Fibroblast of lung (primary cell): ENCODE results near the gene DPH2. TPM values are rescaled to one million over a fixed set of nuclear protein-coding genes. Genes with fewer than 3 reads are reported as not detected.
A peak's percentile ranks its signal among the peaks of the same experiment; 100 is the strongest.

Experiments
- DNase-seq, 2 donors: peaks; one replicate each; pipeline versions ENCODE4 v3.0.0 to v3.0.0-alpha.2; 2010; ENCODE audit warnings: low read depth in 2 of 2
- H2AFZ ChIP-seq: 2 replicates; pipeline ENCODE4 v1.5.1; 2012; ENCODE audit warnings: low read length, control low read depth, inconsistent platforms
- H3K27ac ChIP-seq: 2 replicates; pipeline ENCODE4 v1.5.1; 2011; ENCODE audit warnings: low read length, control low read depth; ENCODE audit not compliant: insufficient read depth
- H3K27me3 ChIP-seq: 2 replicates; pipeline ENCODE4 v1.5.1; 2011; ENCODE audit warnings: mild to moderate bottlenecking, low read length; ENCODE audit not compliant: control insufficient read depth, insufficient read depth
- H3K36me3 ChIP-seq: 2 replicates; pipeline ENCODE4 v1.5.1; 2011; ENCODE audit warnings: low read length; ENCODE audit not compliant: control insufficient read depth, insufficient read depth
- H3K4me1 ChIP-seq: 2 replicates; pipeline ENCODE4 v1.5.1; 2011; ENCODE audit warnings: low read length; ENCODE audit not compliant: control insufficient read depth, insufficient read depth; ENCODE audit errors: extremely low read depth
- H3K4me2 ChIP-seq: 2 replicates; pipeline ENCODE4 v1.5.1; 2011; ENCODE audit warnings: low read length, control low read depth; ENCODE audit not compliant: insufficient read depth; ENCODE audit errors: extremely low read depth
- H3K4me3 ChIP-seq, 4 experiments: fragments of 200-600 bp in 1 of 4; sonication (generic) in 1 of 4; replicated peaks in 1 of 4; 2 replicates each; pipeline ENCODE4 v1.5.1; 2011 to 2016; ENCODE audit warnings: low read length in 4 of 4, low read depth in 3 of 4, mild to moderate bottlenecking in 3 of 4, control low read depth in 2 of 4, inconsistent platforms in 1 of 4, mixed read lengths in 1 of 4; ENCODE audit not compliant: insufficient read depth in 1 of 4; ENCODE audit errors: control extremely low read depth in 1 of 4
- H3K79me2 ChIP-seq: 2 replicates; pipeline ENCODE4 v1.5.1; 2012; ENCODE audit warnings: mild to moderate bottlenecking, low read length, inconsistent platforms; ENCODE audit not compliant: control insufficient read depth, insufficient read depth
- H3K9ac ChIP-seq: 2 replicates; pipeline ENCODE4 v1.5.1; 2011; ENCODE audit warnings: mild to moderate bottlenecking, low read length, control low read depth; ENCODE audit not compliant: insufficient read depth
- H3K9me3 ChIP-seq: 2 replicates; pipeline ENCODE4 v1.5.1; 2012; ENCODE audit warnings: low read depth, low read length; ENCODE audit not compliant: control insufficient read depth, insufficient read depth
- H4K20me1 ChIP-seq: 2 replicates; pipeline ENCODE4 v1.5.1; 2011; ENCODE audit warnings: low read length; ENCODE audit not compliant: control insufficient read depth, insufficient read depth; ENCODE audit errors: extremely low read depth
- CTCF ChIP-seq, 2 donors: IDR thresholded peaks in 1 of 2; conservative IDR thresholded peaks in 1 of 2; 1 replicate in 1 of 2; 2 replicates in 1 of 2; pipeline ENCODE4 v1.5.1; 2011 to 2012; ENCODE audit warnings: low read length in 2 of 2, control low read depth in 1 of 2, inconsistent platforms in 1 of 2, low read depth in 1 of 2, mild to moderate bottlenecking in 1 of 2
- EZH2 ChIP-seq: IDR thresholded peaks from 2 replicates; pipeline ENCODE4 v1.5.1; 2012; ENCODE audit warnings: low read length, control low read depth, mild to moderate bottlenecking; ENCODE audit errors: missing control alignments
- polyA plus RNA-seq, 2 donors: library from polyadenylated mRNA; depleted of rRNA in 1 of 2; stranded (reverse) in 1 of 2; unstranded in 1 of 2; fragments of >200 nt; gene quantifications; 2 replicates each; pipeline ENCODE4 v1.2.1, GENCODE V29; 2011 to 2012; ENCODE audit warnings: missing spikeins in 1 of 2
- total RNA-seq: library from RNA; depleted of rRNA; stranded (reverse); fragments of >200 nt; gene quantifications from 2 replicates; pipeline ENCODE4 v1.2.1, GENCODE V29; 2014

DPH2 gene
- total and polyA plus RNA-seq, 2 donors (not counting 1 experiment from before 2014, with no cell fraction given): 9.1 to 11.2 TPM

GRCh38 chr1:43970502-43970901 lies 692 bp downstream of the DPH2 start:
- peak overlapping the region; percentile 57 for H3K4me2 ChIP-seq
- H4K20me1 ChIP-seq: no peaks in the 10 kb centered on the region
- H3K36me3 ChIP-seq: peaks cover 6% of the 10 kb centered on the region
- peaks cover 11% of the 10 kb centered on the region for H3K79me2 ChIP-seq
- H3K4me1 ChIP-seq: peaks cover 6% of the 10 kb centered on the region
- H3K9me3 ChIP-seq: no peaks in the 10 kb centered on the region
- H3K4me3 ChIP-seq: peak overlapping the region; percentile 77 to 97 (median 92)
- TF ChIP-seq CTCF (conservative IDR thresholded peaks at IDR 0.05 in 1 of 2, IDR thresholded peaks at IDR 0.05 in 1 of 2; ENCODE audit: low read depth in 1 of 2, low read length in 2 of 2) (no peak), EZH2 (no peak)
- no peak for DNase-seq
- no peaks in the 10 kb centered on the region for H3K27me3 ChIP-seq
- peak overlapping the region; percentile 60 for H3K9ac ChIP-seq
- H2AFZ ChIP-seq: no peak overlapping the region
- H3K27ac ChIP-seq: peak overlapping the region; percentile 46

GRCh38 chr1:43970911-43971310 lies 1.1 kb downstream of the DPH2 start:
- Histone ChIP-seq H3K4me2 (peak overlapping the region; percentile 57), H3K4me3 (peak overlapping the region; percentile 77 to 97 (median 92)), H3K9ac (no peak overlapping the region), H3K36me3 (peaks cover 6% of the 10 kb centered on the region), H3K27ac (no peak overlapping the region), H3K27me3 (no peaks in the 10 kb centered on the region), H4K20me1 (no peaks in the 10 kb centered on the region), H3K9me3 (no peaks in the 10 kb centered on the region), H2AFZ (no peak overlapping the region), H3K4me1 (peaks cover 6% of the 10 kb centered on the region), H3K79me2 (peaks cover 15% of the 10 kb centered on the region)
- DNase-seq: no peak
- TF ChIP-seq CTCF (conservative IDR thresholded peaks at IDR 0.05 in 1 of 2, IDR thresholded peaks at IDR 0.05 in 1 of 2; ENCODE audit: low read depth in 1 of 2, low read length in 2 of 2) (no peak), EZH2 (no peak)

- Histone ChIP-seq H3K36me3 (peaks cover 8% of the 10 kb centered on the region), H4K20me1 (no peaks in the 10 kb centered on the region), H3K79me2 (peaks cover 21% of the 10 kb centered on the region), H3K27ac (no peak overlapping the region), H3K9me3 (no peaks in the 10 kb centered on the region), H3K4me2 (no peak overlapping the region), H3K4me3 (no peak overlapping the region), H3K27me3 (no peaks in the 10 kb centered on the region), H3K4me1 (peaks cover 9% of the 10 kb centered on the region), H2AFZ (no peak overlapping the region), H3K9ac (no peak overlapping the region)
- TF ChIP-seq EZH2 (no peak), CTCF (conservative IDR thresholded peaks at IDR 0.05 in 1 of 2, IDR thresholded peaks at IDR 0.05 in 1 of 2; ENCODE audit: low read depth in 1 of 2, low read length in 2 of 2) (no peak)
- no peak for DNase-seq
Observed at GRCh38 chr1:43971336-43971980, 1.6 kb downstream of the DPH2 start.
